GM12878 (cell line): ENCODE measurements around the gene PRKN. TPM values are rescaled to one million over a fixed set of nuclear protein-coding genes. Genes with fewer than 3 reads are reported as not detected.

ENCODE experiments used
- ATAC-seq: fragments of 200-7000 bp; cut with Tn5 transposase; 3 replicates; pipeline ENCODE4 v1.9.1; 2020; ENCODE audit warnings: mild to moderate bottlenecking, moderate library complexity
- BruUV-seq: library from RNA; stranded (reverse); fragments of 400-500 nt; replicated peaks from 2 replicates; lab custom pipeline; 2021; lab: Mats Ljungman, UMichigan
- CTCF ChIA-PET: fragments of 300-600 bp; sonication (Branson Sonifier 250); formaldehyde crosslinking; extraction: SDS; loops from one replicate; lab custom pipeline; 2021; ENCODE audit warnings: inconsistent platforms; lab: Yijun Ruan, JAX
- POLR2A ChIA-PET: fragments of 350-600 bp; formaldehyde crosslinking; extraction: SDS; loops from one replicate; lab custom pipeline; 2021; ENCODE audit warnings: inconsistent platforms; lab: Charles Lee
- RAD21 ChIA-PET: fragments of 300-600 bp; sonication (Branson Sonifier 250); formaldehyde crosslinking; loops from one replicate; lab custom pipeline; 2023; ENCODE audit warnings: antibody characterized with exemption; ENCODE audit not compliant: unreplicated experiment; lab: Charles Lee
- SMC1A ChIA-PET: fragments of 300-600 bp; sonication (Branson Sonifier 250); formaldehyde crosslinking; loops from one replicate; lab custom pipeline; 2023; ENCODE audit not compliant: unreplicated experiment, uncharacterized antibody; lab: Charles Lee
- DNase-seq: peaks from one replicate; pipeline ENCODE4 v3.0.0-alpha.2; 2011; ENCODE audit warnings: low read depth, low spot score
- FAIRE-seq: peaks from 3 replicates; lab custom pipeline; 2011; peaks lifted over from hg19 to GRCh38; lab: Jason Lieb, UNC
- H2AFZ ChIP-seq: 2 replicates; pipeline ENCODE4 v1.6.0; 2011; ENCODE audit warnings: low read depth, low read length, control low read depth; ENCODE audit not compliant: control insufficient read depth
- H3K27ac ChIP-seq: 2 replicates; pipeline ENCODE4 v1.5.1; 2011; ENCODE audit warnings: control low read depth; ENCODE audit not compliant: control insufficient read depth, insufficient read depth
- H3K27me3 ChIP-seq, 2 experiments: replicated peaks in 1 of 2; 2 replicates each; pipeline versions ENCODE4 v1.6.0 to v1.6.1; 2011; ENCODE audit warnings: low read length in 1 of 2; ENCODE audit not compliant: control insufficient read depth in 2 of 2, insufficient read depth in 2 of 2
- H3K36me3 ChIP-seq, 2 experiments: 2 replicates each; pipeline ENCODE4 v1.5.1; 2011; ENCODE audit warnings: low read length in 1 of 2; ENCODE audit not compliant: control insufficient read depth in 2 of 2, insufficient read depth in 2 of 2
- H3K4me1 ChIP-seq: 2 replicates; pipeline ENCODE4 v1.6.1; 2011; ENCODE audit warnings: mild to moderate bottlenecking, low read length, moderate library complexity, mixed read lengths; ENCODE audit not compliant: control insufficient read depth, insufficient read depth
- H3K4me2 ChIP-seq: 2 replicates; pipeline ENCODE4 v1.6.0; 2011; ENCODE audit warnings: control low read depth; ENCODE audit not compliant: control insufficient read depth, insufficient read depth
- H3K4me3 ChIP-seq: fragments of 200-600 bp; sonication (generic); 2 replicates; pipeline ENCODE4 v1.5.1; 2016
- H3K79me2 ChIP-seq: 2 replicates; pipeline ENCODE4 v1.6.0; 2011; ENCODE audit warnings: low read length; ENCODE audit not compliant: control insufficient read depth, insufficient read depth
- H3K9ac ChIP-seq: 2 replicates; pipeline ENCODE4 v1.8.0; 2011; ENCODE audit warnings: low read length, control low read depth, mixed read lengths; ENCODE audit not compliant: control insufficient read depth, insufficient read depth
- H3K9me3 ChIP-seq: replicated peaks from 3 replicates; pipeline ENCODE4 v1.5.1; 2011; ENCODE audit warnings: mild to moderate bottlenecking, low read length; ENCODE audit not compliant: control insufficient read depth, insufficient read depth
- H4K20me1 ChIP-seq: 2 replicates; pipeline ENCODE4 v1.6.0; 2011; ENCODE audit not compliant: control insufficient read depth, insufficient read depth
- EGR1 ChIP-seq, 2 experiments: IDR thresholded peaks; 1 replicate in 1 of 2; 2 replicates in 1 of 2; pipeline ENCODE4 v1.6.1; 2011 to 2012; ENCODE audit warnings: low read depth in 2 of 2, low read length in 2 of 2, borderline replicate concordance in 1 of 2, mild to moderate bottlenecking in 1 of 2, moderate library complexity in 1 of 2
- EZH2 ChIP-seq: IDR thresholded peaks from 2 replicates; pipeline ENCODE4 v1.6.1; 2012; ENCODE audit warnings: low read depth, mild to moderate bottlenecking, control low read depth, inconsistent platforms, low read length, borderline replicate concordance; ENCODE audit not compliant: control insufficient read depth
- KAT2A ChIP-seq: conservative IDR thresholded peaks from 2 replicates; pipeline ENCODE4 v1.6.1; 2011; ENCODE audit warnings: low read depth, low read length; ENCODE audit not compliant: control insufficient read depth
- PML ChIP-seq: IDR thresholded peaks from 2 replicates; pipeline ENCODE4 v1.6.1; 2012; ENCODE audit warnings: low read length, inconsistent platforms
- RAD21 ChIP-seq: IDR thresholded peaks from 2 replicates; pipeline ENCODE4 v1.6.1; 2011; ENCODE audit warnings: mild to moderate bottlenecking, low read depth, low read length, moderate library complexity; ENCODE audit not compliant: insufficient read depth
- RBBP5 ChIP-seq: fragments of 200-600 bp; sonication (generic); conservative IDR thresholded peaks from 2 replicates; pipeline ENCODE4 v1.6.1; 2016
- SKIL ChIP-seq: fragments of 450-650 bp; IDR thresholded peaks from 2 replicates; pipeline ENCODE4 v1.6.1; 2017; ENCODE audit warnings: mild to moderate bottlenecking, low read depth, inconsistent platforms; ENCODE audit not compliant: poor library complexity, severe bottlenecking
- SMC3 ChIP-seq: IDR thresholded peaks from 2 replicates; pipeline ENCODE4 v1.6.1; 2011; ENCODE audit warnings: low read length, improper control_type of control experiment, borderline replicate concordance
- TCF7 ChIP-seq: IDR thresholded peaks from 2 replicates; pipeline ENCODE4 v1.6.1; 2014; ENCODE audit warnings: antibody characterized with exemption, borderline replicate concordance
- YBX1 ChIP-seq: fragments of 450-650 bp; IDR thresholded peaks from 2 replicates; pipeline ENCODE4 v1.6.1; 2016; ENCODE audit warnings: antibody characterized with exemption
- ZBTB4 ChIP-seq: fragments of 450-650 bp; formaldehyde crosslinking; IDR thresholded peaks from 2 replicates; pipeline ENCODE4 v1.4.0; 2022; ENCODE audit warnings: mild to moderate bottlenecking, moderate library complexity
- ZBTB40 ChIP-seq: fragments of 450-650 bp; IDR thresholded peaks from 2 replicates; pipeline ENCODE4 v1.6.1; 2016; ENCODE audit warnings: mild to moderate bottlenecking, moderate library complexity, borderline replicate concordance
- ZNF384 ChIP-seq: IDR thresholded peaks from 2 replicates; pipeline ENCODE4 v1.6.1; 2012; ENCODE audit warnings: low read depth, mild to moderate bottlenecking, low read length, improper control_type of control experiment, borderline replicate concordance
- ZNF622 ChIP-seq: fragments of 450-650 bp; IDR thresholded peaks from 2 replicates; pipeline ENCODE4 v1.6.1; 2017; ENCODE audit warnings: mild to moderate bottlenecking, inconsistent platforms
- WGBS: methylation state at CpG from one replicate; pipeline ENCODE4 v1.1.6; 2016; ENCODE audit warnings: low lambda C conversion rate; ENCODE audit not compliant: insufficient replicate concordance, insufficient coverage; ENCODE audit errors: missing lambda C conversion rate; 5-methylcytosine and 5-hydroxymethylcytosine counted together
- in situ Hi-C: fragments of 300-500 bp; cut with MboI; formaldehyde crosslinking; loops from 9 replicates; pipeline ENCODE4 v1.14.3; 2018; ENCODE audit warnings: mixed read lengths
- intact Hi-C: fragments of 100-400 bp; cut with micrococcal nuclease; formaldehyde crosslinking; loops from one replicate; pipeline ENCODE4 v1.14.2; 2022; ENCODE audit not compliant: unreplicated experiment
- polyA plus RNA-seq, 11 experiments: library from polyadenylated mRNA; depleted of rRNA in 4 of 11; unstranded in 6 of 11; stranded (reverse) in 5 of 11; fragments of >200 nt; fragmentation: Nextera tagmentation in 4 of 11; fragmentation: Illumina TruSeq in 1 of 11; extraction: Ambion mirVana in 4 of 11; extraction: Trizol in 1 of 11; gene quantifications; 1 replicate in 1 of 11; 2 replicates in 10 of 11; pipeline versions ENCODE4 v1.2.1 to v1.2.3, GENCODE V29; 2011 to 2016; ENCODE audit warnings: inconsistent platforms in 2 of 11, missing spikeins in 2 of 11, low read depth in 1 of 11
- total RNA-seq, 4 experiments: library from RNA; depleted of rRNA in 3 of 4; stranded (reverse); fragments of >200 nt in 3 of 4; fragmentation: Illumina TruSeq in 1 of 4; extraction: Trizol in 1 of 4; gene quantifications; 2 replicates each; pipeline versions ENCODE4 v1.2.1 to v1.2.3, GENCODE V29; 2013 to 2021

PRKN gene
- total and polyA plus RNA-seq, 10 of the 15 experiments (the other 5 are each of a cell fraction or from before 2014, with no cell fraction given): 0.06 to 0.09 TPM; not detected in 8

GRCh38 chr6:162680871-162681270 is 46.7 kb downstream of the PRKN start:
- H3K36me3 ChIP-seq: no peaks in the 10 kb centered on the region
- RAD21 ChIA-PET: no interaction called here
- H3K27me3 ChIP-seq: no peaks in the 10 kb centered on the region
- no peak overlapping the region for H3K4me2 ChIP-seq
- no peaks in the 10 kb centered on the region for H3K4me1 ChIP-seq
- TF ChIP-seq YBX1 (no peak), ZBTB40 (no peak), ZNF384 (no peak), SKIL (no peak), ZBTB4 (no peak), KAT2A (no peak), EZH2 (no peak), EGR1 (IDR thresholded peaks at IDR 0.05; ENCODE audit: borderline replicate concordance in 1 of 2, low read depth in 2 of 2, low read length in 2 of 2) (no peak), ZNF622 (no peak), TCF7 (no peak), SMC3 (no peak), RBBP5 (no peak), PML (no peak), RAD21 (no peak)
- in situ Hi-C loops: no loop called here
- DNase-seq (no peak), ATAC-seq (no peak), FAIRE-seq (no peak)
- no peaks in the 10 kb centered on the region for H4K20me1 ChIP-seq
- H3K9ac ChIP-seq: no peak overlapping the region
- H3K4me3 ChIP-seq: no peak overlapping the region
- SMC1A ChIA-PET: no interaction called here
- H3K79me2 ChIP-seq: no peaks in the 10 kb centered on the region
- POLR2A ChIA-PET: no interaction called here
- BruUV-seq: no TSS peak
- 21% methylated on average over 4 of the region's 4 CpGs for WGBS
- CTCF ChIA-PET: no interaction called here
- H3K27ac ChIP-seq: no peak overlapping the region
- intact Hi-C loops: no loop called here
- H3K9me3 ChIP-seq: no peaks in the 10 kb centered on the region
- no peak overlapping the region for H2AFZ ChIP-seq
